IMR-90 (cell line): ENCODE measurements around the gene PI4KA. TPM values are rescaled to one million over a fixed set of nuclear protein-coding genes. Genes with fewer than 3 reads are reported as not detected.

Experiments
- ATAC-seq: fragments of 200-7000 bp; cut with Tn5 transposase; 2 replicates; pipeline ENCODE4 v1.9.1; 2020; ENCODE audit warnings: low read depth, mild to moderate bottlenecking, moderate library complexity
- BruUV-seq: library from RNA; stranded (reverse); fragments of 400-500 nt; replicated peaks from 2 replicates; lab custom pipeline; 2021; lab: Mats Ljungman, UMichigan
- CTCF ChIA-PET: fragments of 300-600 bp; formaldehyde crosslinking; extraction: SDS; loops from one replicate; lab custom pipeline; 2021; ENCODE audit warnings: antibody characterized with exemption; lab: Yijun Ruan, JAX
- POLR2A ChIA-PET: fragments of 300-600 bp; sonication (Branson Sonifier 250); formaldehyde crosslinking; loops from one replicate; lab custom pipeline; 2022; ENCODE audit warnings: antibody characterized with exemption; ENCODE audit not compliant: unreplicated experiment; lab: Charles Lee
- DNase-seq: peaks from one replicate; pipeline ENCODE4 v3.0.0; 2013
- H2AFZ ChIP-seq: replicated peaks from 2 replicates; pipeline ENCODE3; 2013; ENCODE audit warnings: low read length, mild to moderate bottlenecking; ENCODE audit not compliant: poor library complexity
- H2AK5ac ChIP-seq: 2 replicates; pipeline ENCODE4 v1.6.1; 2013; ENCODE audit warnings: low read depth, low read length, inconsistent platforms
- H2AK9ac ChIP-seq: replicated peaks from 2 replicates; pipeline ENCODE3; 2013; ENCODE audit warnings: mild to moderate bottlenecking, low read depth, low read length, moderate library complexity; ENCODE audit not compliant: poor library complexity
- H2BK120ac ChIP-seq: 2 replicates; pipeline ENCODE4 v1.6.1; 2013; ENCODE audit warnings: low read depth, low read length, inconsistent platforms
- H2BK15ac ChIP-seq: 3 replicates; pipeline ENCODE4 v1.6.1; 2013; ENCODE audit warnings: low read depth, low read length, inconsistent platforms
- H2BK20ac ChIP-seq: 2 replicates; pipeline ENCODE4 v1.6.1; 2013; ENCODE audit warnings: low read depth, mild to moderate bottlenecking, inconsistent platforms, low read length, moderate library complexity
- H2BK5ac ChIP-seq: 2 replicates; pipeline ENCODE4 v1.6.1; 2013; ENCODE audit warnings: mild to moderate bottlenecking, low read depth, low read length, inconsistent platforms; ENCODE audit not compliant: poor library complexity, severe bottlenecking
- H3K14ac ChIP-seq: replicated peaks from 2 replicates; pipeline ENCODE4 v1.6.1; 2013; ENCODE audit warnings: low read depth, low read length, inconsistent platforms
- H3K18ac ChIP-seq: 2 replicates; pipeline ENCODE4 v1.6.1; 2013; ENCODE audit warnings: low read depth, low read length, control low read depth
- H3K23ac ChIP-seq: 2 replicates; pipeline ENCODE4 v1.6.1; 2013; ENCODE audit warnings: low read depth, low read length, inconsistent platforms
- H3K27ac ChIP-seq: 2 replicates; pipeline ENCODE4 v1.5.1; 2013; ENCODE audit warnings: mild to moderate bottlenecking, control low read depth, low read length; ENCODE audit not compliant: insufficient read depth
- H3K27me3 ChIP-seq: 2 replicates; pipeline ENCODE4 v1.6.1; 2013; ENCODE audit warnings: low read length; ENCODE audit not compliant: control insufficient read depth, insufficient read depth
- H3K36me3 ChIP-seq: 2 replicates; pipeline ENCODE4 v1.6.1; 2013; ENCODE audit warnings: low read length, mixed read lengths; ENCODE audit not compliant: control insufficient read depth, insufficient read depth
- H3K4ac ChIP-seq: 2 replicates; pipeline ENCODE4 v1.6.1; 2013; ENCODE audit warnings: low read depth, low read length, inconsistent platforms
- H3K4me1 ChIP-seq: 2 replicates; pipeline ENCODE4 v1.6.1; 2013; ENCODE audit warnings: low read length, mixed read lengths; ENCODE audit not compliant: control insufficient read depth, insufficient read depth
- H3K4me2 ChIP-seq: 2 replicates; pipeline ENCODE4 v1.6.1; 2013; ENCODE audit warnings: low read depth, mild to moderate bottlenecking, control low read depth, low read length, moderate library complexity
- H3K4me3 ChIP-seq: 2 replicates; pipeline ENCODE4 v1.5.1; 2013; ENCODE audit warnings: low read depth, mild to moderate bottlenecking, control low read depth, low read length, moderate library complexity; ENCODE audit not compliant: insufficient read depth
- H3K56ac ChIP-seq: 2 replicates; pipeline ENCODE4 v1.6.1; 2013; ENCODE audit warnings: low read length, inconsistent platforms; ENCODE audit not compliant: insufficient read depth; ENCODE audit errors: extremely low read depth
- H3K79me1 ChIP-seq, 2 experiments: 2 replicates each; pipeline ENCODE4 v1.6.1; 2013; ENCODE audit warnings: low read length in 2 of 2, inconsistent platforms in 1 of 2, low read depth in 1 of 2
- H3K9ac ChIP-seq: 2 replicates; pipeline ENCODE4 v1.6.1; 2013; ENCODE audit warnings: low read depth, low read length, control low read depth
- H3K9me1 ChIP-seq: 2 replicates; pipeline ENCODE4 v1.6.1; 2013; ENCODE audit warnings: low read length, inconsistent platforms; ENCODE audit not compliant: insufficient read depth
- H3K9me3 ChIP-seq: 2 replicates; pipeline ENCODE4 v1.6.1; 2013; ENCODE audit warnings: low read length; ENCODE audit not compliant: control insufficient read depth, insufficient read depth
- H4K20me1 ChIP-seq: 2 replicates; pipeline ENCODE4 v1.6.1; 2013; ENCODE audit warnings: low read length, inconsistent platforms; ENCODE audit not compliant: insufficient read depth
- H4K5ac ChIP-seq: 2 replicates; pipeline ENCODE4 v1.6.1; 2013; ENCODE audit warnings: mild to moderate bottlenecking, low read depth, low read length, control low read depth
- H4K8ac ChIP-seq, 2 experiments: 2 replicates each; pipeline ENCODE4 v1.6.1; 2013; ENCODE audit warnings: low read depth in 2 of 2, low read length in 2 of 2, control low read depth in 1 of 2, inconsistent platforms in 1 of 2
- H4K91ac ChIP-seq: 2 replicates; pipeline ENCODE4 v1.6.1; 2013; ENCODE audit warnings: low read depth, low read length, inconsistent platforms; ENCODE audit not compliant: insufficient read depth
- FOS ChIP-seq: fragments of 150-350 bp; IDR thresholded peaks from 2 replicates; pipeline ENCODE4 v1.6.1; 2016; ENCODE audit warnings: low read depth, low read length
- MAFK ChIP-seq: IDR thresholded peaks from 2 replicates; pipeline ENCODE4 v1.6.1; 2012; ENCODE audit warnings: low read depth, low read length, improper control_type of control experiment
- MXI1 ChIP-seq: IDR thresholded peaks from 2 replicates; pipeline ENCODE4 v1.6.1; 2012; ENCODE audit warnings: low read depth, mild to moderate bottlenecking, low read length, moderate library complexity, borderline replicate concordance
- NFE2L2 ChIP-seq: fragments of 150-350 bp; IDR thresholded peaks from 2 replicates; pipeline ENCODE4 v1.6.1; 2016; ENCODE audit warnings: low read depth, mild to moderate bottlenecking, low read length
- POLR2A ChIP-seq: IDR thresholded peaks from 2 replicates; pipeline ENCODE4 v1.6.1; 2012; ENCODE audit warnings: mild to moderate bottlenecking, low read depth, low read length
- RAD21 ChIP-seq: IDR thresholded peaks from 2 replicates; pipeline ENCODE4 v1.6.1; 2012; ENCODE audit warnings: low read length, improper control_type of control experiment
- SMC3 ChIP-seq: fragments of 150-350 bp; IDR thresholded peaks from 2 replicates; pipeline ENCODE4 v1.6.1; 2016; ENCODE audit warnings: low read depth, mild to moderate bottlenecking, antibody characterized with exemption, low read length, moderate library complexity
- WGBS, 2 experiments: methylation state at CpG; one replicate each; pipeline versions ENCODE4 v1.1.5 to v1.1.7; 2013; ENCODE audit warnings: missing lambda C conversion rate in 2 of 2; ENCODE audit not compliant: insufficient read length in 1 of 2; ENCODE audit errors: extremely low coverage in 2 of 2; 5-methylcytosine and 5-hydroxymethylcytosine counted together
- dilution Hi-C: fragments of 300-500 bp; cut with HindIII; formaldehyde crosslinking; loops from one replicate; pipeline ENCODE4 v1.14.3; 2018; ENCODE audit warnings: low sequenced_read_pairs; ENCODE audit not compliant: unreplicated experiment
- in situ Hi-C: fragments of 300-500 bp; cut with MboI; formaldehyde crosslinking; loops from 3 replicates; pipeline ENCODE4 v1.14.3; 2019; ENCODE audit warnings: low sequenced_read_pairs, inconsistent platforms, mixed read lengths
- intact Hi-C: fragments of 100-400 bp; cut with micrococcal nuclease; formaldehyde crosslinking; loops from 2 replicates; pipeline ENCODE4 v1.10.0; 2022
- polyA plus RNA-seq, 3 experiments: library from polyadenylated mRNA; depleted of rRNA; stranded (reverse); fragments of >200 nt; gene quantifications; 2 replicates each; pipeline ENCODE4 v1.2.3, GENCODE V29; 2012; ENCODE audit warnings: low replicate concordance in 1 of 3
- total RNA-seq: library from RNA; depleted of rRNA; stranded (reverse); fragments of >200 nt; gene quantifications from 2 replicates; pipeline ENCODE4 v1.2.3, GENCODE V29; 2012
- TF ChIP-seq, protein P1 (sequence below): fragments of 150-350 bp; IDR thresholded peaks from 2 replicates; pipeline ENCODE4 v1.6.1; 2017; ENCODE audit warnings: mild to moderate bottlenecking, antibody characterized with exemption, low read length, low read depth
- TF ChIP-seq, protein P2 (sequence below): fragments of 150-350 bp; IDR thresholded peaks from 2 replicates; pipeline ENCODE4 v1.6.1; 2016; ENCODE audit warnings: low read depth, mild to moderate bottlenecking, low read length, moderate library complexity, borderline replicate concordance

Gene PI4KA
- total and polyA plus RNA-seq, 2 of the 4 experiments (the other 2 are of a cell fraction): 16.8 to 35.5 TPM

DNA sequence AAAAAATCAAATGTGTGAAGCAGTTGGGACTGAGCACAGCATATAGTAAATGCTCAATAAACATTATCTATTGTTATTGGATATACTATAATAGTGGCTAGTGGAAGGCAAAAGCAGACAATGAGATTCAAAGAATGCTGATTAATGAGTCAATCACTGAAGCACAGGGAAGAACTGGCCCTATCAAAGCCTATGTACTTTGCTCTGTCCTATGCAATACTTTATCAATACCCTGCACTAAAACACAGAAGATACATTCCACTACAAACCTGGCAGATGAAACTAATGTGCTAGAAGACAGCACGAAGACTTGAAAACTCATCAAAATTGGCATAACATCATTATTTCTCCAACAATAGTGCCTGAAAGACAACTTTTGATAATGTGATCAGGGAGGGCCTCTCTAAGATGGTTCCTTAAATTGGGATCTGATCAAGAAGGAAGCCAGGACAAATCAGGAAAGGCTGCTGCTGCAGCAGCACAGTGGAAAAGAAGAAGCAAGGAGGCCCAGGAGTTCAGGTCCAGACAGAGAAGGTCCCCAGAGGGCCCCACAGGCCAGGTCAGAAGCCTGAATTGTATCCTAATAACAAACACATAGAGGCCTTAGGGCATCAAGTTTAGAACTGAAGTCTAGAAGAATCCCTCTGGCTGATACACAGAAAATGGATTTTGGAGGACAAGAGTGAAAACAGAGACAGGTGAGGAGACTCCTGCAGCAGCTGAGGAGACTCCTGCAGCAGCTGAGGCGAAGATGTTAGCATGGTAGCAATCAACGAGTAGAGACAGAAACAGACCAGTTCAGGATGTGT, 18.6 kb downstream of the PI4KA start:
- H3K4me1 ChIP-seq: 0 out of 2 replicates have a peak, but pooled peaks cover 3% of the 10 kb centered on the region
- H2AFZ ChIP-seq: no peak overlapping the region
- H4K8ac ChIP-seq: no peak overlapping the region
- no peak overlapping the region for H3K23ac ChIP-seq
- no peak overlapping the region for H2AK9ac ChIP-seq
- no peak overlapping the region for H4K91ac ChIP-seq
- no peak overlapping the region for H3K27ac ChIP-seq
- H4K20me1 ChIP-seq: peaks cover 21% of the 10 kb centered on the region; the same call in 1 of the 2 replicates
- no peak overlapping the region for H3K56ac ChIP-seq
- H2BK120ac ChIP-seq: no peak overlapping the region
- H3K9me1 ChIP-seq: peaks cover 17% of the 10 kb centered on the region
- no peak overlapping the region for H3K4me3 ChIP-seq
- no peak overlapping the region; the same call in 1 of the 2 replicates for H3K14ac ChIP-seq
- no peak overlapping the region for H3K4ac ChIP-seq
- in situ Hi-C loops: no loop called here
- intact Hi-C loops: no loop called here
- H3K18ac ChIP-seq: no peak overlapping the region
- ChIA-PET CTCF (no interaction called here), POLR2A (no interaction called here)
- no peak overlapping the region for H3K4me2 ChIP-seq
- TF ChIP-seq RAD21: no peak
- TF ChIP-seq SMC3: no peak
- TF ChIP-seq FOS: no peak
- TF ChIP-seq POLR2A: no peak
- TF ChIP-seq, protein P1, sequence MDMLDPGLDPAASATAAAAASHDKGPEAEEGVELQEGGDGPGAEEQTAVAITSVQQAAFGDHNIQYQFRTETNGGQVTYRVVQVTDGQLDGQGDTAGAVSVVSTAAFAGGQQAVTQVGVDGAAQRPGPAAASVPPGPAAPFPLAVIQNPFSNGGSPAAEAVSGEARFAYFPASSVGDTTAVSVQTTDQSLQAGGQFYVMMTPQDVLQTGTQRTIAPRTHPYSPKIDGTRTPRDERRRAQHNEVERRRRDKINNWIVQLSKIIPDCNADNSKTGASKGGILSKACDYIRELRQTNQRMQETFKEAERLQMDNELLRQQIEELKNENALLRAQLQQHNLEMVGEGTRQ: no peak
- no peak for TF ChIP-seq MAFK
- TF ChIP-seq NFE2L2: no peak
- TF ChIP-seq, protein P2, sequence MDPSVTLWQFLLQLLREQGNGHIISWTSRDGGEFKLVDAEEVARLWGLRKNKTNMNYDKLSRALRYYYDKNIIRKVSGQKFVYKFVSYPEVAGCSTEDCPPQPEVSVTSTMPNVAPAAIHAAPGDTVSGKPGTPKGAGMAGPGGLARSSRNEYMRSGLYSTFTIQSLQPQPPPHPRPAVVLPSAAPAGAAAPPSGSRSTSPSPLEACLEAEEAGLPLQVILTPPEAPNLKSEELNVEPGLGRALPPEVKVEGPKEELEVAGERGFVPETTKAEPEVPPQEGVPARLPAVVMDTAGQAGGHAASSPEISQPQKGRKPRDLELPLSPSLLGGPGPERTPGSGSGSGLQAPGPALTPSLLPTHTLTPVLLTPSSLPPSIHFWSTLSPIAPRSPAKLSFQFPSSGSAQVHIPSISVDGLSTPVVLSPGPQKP: no peak
- TF ChIP-seq MXI1: no peak
- dilution Hi-C loops: no loop called here
- no peaks in the 10 kb centered on the region for H3K9me3 ChIP-seq
- no peak overlapping the region for H2BK15ac ChIP-seq
- DNase-seq: no peak
- H3K27me3 ChIP-seq: no peaks in the 10 kb centered on the region
- no peak overlapping the region for H2BK5ac ChIP-seq
- peaks cover 35 to 71% of the 10 kb centered on the region in 2 experiments for H3K79me1 ChIP-seq
- H2AK5ac ChIP-seq: no peak overlapping the region
- no peak for ATAC-seq
- 100% methylated on average over 1 of the region's 3 CpGs; no CpG with 5 or more reads in 1 of the 2 experiments for WGBS, 2 experiments
- no TSS peak for BruUV-seq
- no peak overlapping the region for H2BK20ac ChIP-seq
- H3K9ac ChIP-seq: no peak overlapping the region
- H4K5ac ChIP-seq: no peak overlapping the region
- H3K36me3 ChIP-seq: no peaks in the 10 kb centered on the region
